Bone marrow (tissue), 2 donors: Measurements from ENCODE around the gene DYNC1LI2.

Experiments used
- DNase-seq, 2 donors: peaks; one replicate each; lab custom pipeline; 2025; lab: John Stamatoyannopoulos, UW

The DYNC1LI2 gene

GRCh38 chr16:66740010-66740409 is 11.4 kb downstream of the DYNC1LI2 start:
- DNase-seq = no peak

GRCh38 chr16:66735891-66736290 is 15.5 kb downstream of the DYNC1LI2 start:
- no peak for DNase-seq

- DNase-seq = no peak
Measured at GRCh38 chr16:66731101-66731500, 20.3 kb downstream of the DYNC1LI2 start.

- DNase-seq = no peak
Measured at GRCh38 chr16:66728804-66729203, 22.6 kb downstream of the DYNC1LI2 start.

GRCh38 chr16:66728117-66728787 is 23.2 kb downstream of the DYNC1LI2 start:
- peak in 1 of 2 donors; percentile 73 for DNase-seq

- DNase-seq = no peak
Measured at GRCh38 chr16:66720766-66721165, 30.6 kb downstream of the DYNC1LI2 start.

- DNase-seq = no peak
Measured at GRCh38 chr16:66719246-66719645, 32.2 kb downstream of the DYNC1LI2 start.

GRCh38 chr16:66717776-66718175 is 33.6 kb downstream of the DYNC1LI2 start:
- DNase-seq = no peak

- DNase-seq = peak in 1 of 2 donors; percentile 18
Measured at GRCh38 chr16:66717112-66717675, 34.2 kb downstream of the DYNC1LI2 start.

- no peak for DNase-seq
Measured at GRCh38 chr16:66714654-66715307, 36.6 kb downstream of the DYNC1LI2 start.

- no peak for DNase-seq
Measured at GRCh38 chr16:66714062-66714461, 37.3 kb downstream of the DYNC1LI2 start.

GRCh38 chr16:66713076-66713475 is 38.3 kb downstream of the DYNC1LI2 start:
- DNase-seq = no peak

GRCh38 chr16:66712512-66712911 is 38.9 kb downstream of the DYNC1LI2 start:
- DNase-seq = no peak

- no peak for DNase-seq
Measured at GRCh38 chr16:66711581-66711980, 39.8 kb downstream of the DYNC1LI2 start.

GRCh38 chr16:66706506-66706880 is 44.9 kb downstream of the DYNC1LI2 start:
- no peak for DNase-seq

- DNase-seq = no peak
Measured at GRCh38 chr16:66705790-66706505, 45.5 kb downstream of the DYNC1LI2 start.

GRCh38 chr16:66703406-66704215 is 47.8 kb downstream of the DYNC1LI2 start:
- DNase-seq = no peak

- no peak for DNase-seq
Measured at GRCh38 chr16:66701516-66701915, 49.9 kb downstream of the DYNC1LI2 start.

- DNase-seq = no peak
Measured at GRCh38 chr16:66701026-66701425, 50.4 kb downstream of the DYNC1LI2 start.

- DNase-seq = no peak
Measured at GRCh38 chr16:66699898-66700297, 51.5 kb downstream of the DYNC1LI2 start.

GRCh38 chr16:66698046-66698445 is 53.4 kb downstream of the DYNC1LI2 start:
- no peak for DNase-seq
